Measurements from ENCODE around the gene PPP1CB.
A peak's percentile ranks its signal among the peaks of the same experiment; 100 is the strongest.
"Not testable (repeated sequence)": the region's sequence is repeated elsewhere in the genome, so short reads cannot be mapped to it uniquely, and the experiment has no call there.

PPP1CB gene

GRCh38 chr2:28782423-28782822, 30.8 kb downstream of the PPP1CB start:
- no peak overlapping the region for H3K4me3 ChIP-seq (ENCODE audit: low read depth, low read length)
- no peak for DNase-seq (ENCODE audit: low read depth)

GRCh38 chr2:28784570-28784969, 32.9 kb downstream of the PPP1CB start:
- not testable (repeated sequence) for H3K4me3 ChIP-seq (ENCODE audit: low read depth, low read length); DNase-seq (ENCODE audit: low read depth)

More at GRCh38 chr2:28782423-28782822, 30.8 kb downstream of the PPP1CB start:
- TF ChIP-seq CTCF (conservative IDR thresholded peaks at IDR 0.05; ENCODE audit: low read depth, low read length) = no peak

GRCh38 chr2:28796620-28797019, 45.0 kb downstream of the PPP1CB start:
- DNase-seq (ENCODE audit: low read depth) = no peak
- no peak overlapping the region for H3K4me3 ChIP-seq (ENCODE audit: low read depth, low read length)
- no peak for TF ChIP-seq CTCF (conservative IDR thresholded peaks at IDR 0.05; ENCODE audit: low read depth, low read length)

GRCh38 chr2:28801726-28802125, 50.1 kb downstream of the PPP1CB start:
- peak; percentile 34 for DNase-seq (ENCODE audit: low read depth)
- H3K4me3 ChIP-seq (ENCODE audit: low read depth, low read length) = no peak overlapping the region
- no peak for TF ChIP-seq CTCF (conservative IDR thresholded peaks at IDR 0.05; ENCODE audit: low read depth, low read length)

- TF ChIP-seq CTCF (conservative IDR thresholded peaks at IDR 0.05; ENCODE audit: low read depth, low read length) = no peak
- peak; percentile 52 for DNase-seq (ENCODE audit: low read depth)
- no peak overlapping the region for H3K4me3 ChIP-seq (ENCODE audit: low read depth, low read length)
Measured at GRCh38 chr2:28802975-28803429, 51.4 kb downstream of the PPP1CB start.

- no peak overlapping the region for H3K4me3 ChIP-seq (ENCODE audit: low read depth, low read length)
- TF ChIP-seq CTCF (conservative IDR thresholded peaks at IDR 0.05; ENCODE audit: low read depth, low read length) = no peak
Measured at GRCh38 chr2:28809927-28810326, 58.3 kb downstream of the PPP1CB start.

GRCh38 chr2:28810384-28811285, 59.0 kb downstream of the PPP1CB start, which contains the start of gene SPDYA:
Gene SPDYA, plus strand, starts transcription at chr2:28810834. Its CDS starts 5,181 bp downstream, at chr2:28816015.
- TF ChIP-seq CTCF (conservative IDR thresholded peaks at IDR 0.05; ENCODE audit: low read depth, low read length) = no peak
- DNase-seq (ENCODE audit: low read depth) = peak; percentile 80
- H3K4me3 ChIP-seq (ENCODE audit: low read depth, low read length) = peak within 1 kb of the TSS; percentile 58

More at GRCh38 chr2:28809927-28810326, 58.3 kb downstream of the PPP1CB start:
- DNase-seq (ENCODE audit: low read depth) = no peak
